Pancreas (tissue), 10 donors: ENCODE data around the gene SFXN5. TPM values are rescaled to one million over a fixed set of nuclear protein-coding genes. Genes with fewer than 3 reads are reported as not detected.

Experiments
- ATAC-seq, 4 donors: fragments of 200-7000 bp; cut with Tn5 transposase; one replicate each; pipeline versions ENCODE4 v1.8.0 to v1.9.1; 2020; ENCODE audit warnings: mild to moderate bottlenecking in 4 of 4, moderate library complexity in 4 of 4
- DNase-seq, 6 donors: peaks; one replicate each; pipeline ENCODE4 v3.0.0-alpha.2; 2020
- FAIRE-seq: peaks from 2 replicates; lab custom pipeline; 2012; peaks lifted over from hg19 to GRCh38; lab: Jason Lieb, UNC
- H3K27ac ChIP-seq, 4 donors: fragments of 200-600 bp; sonication (generic); 1 replicate in 3 of 4; 2 replicates in 1 of 4; pipeline versions ENCODE4 v1.5.0 to v1.8.0; 2020
- H3K27me3 ChIP-seq, 4 donors: fragments of 200-600 bp; one replicate each; pipeline ENCODE4 v1.8.0; 2021
- H3K36me3 ChIP-seq, 3 donors: fragments of 200-600 bp; sonication (generic) in 1 of 3; one replicate each; pipeline versions ENCODE4 v1.5.0 to v1.8.0; 2020 to 2021
- H3K4me1 ChIP-seq, 3 donors: fragments of 200-600 bp; one replicate each; pipeline ENCODE4 v1.8.0; 2021
- H3K4me3 ChIP-seq, 4 donors: fragments of 200-600 bp; sonication (generic) in 2 of 4; one replicate each; pipeline versions ENCODE4 v1.5.0 to v1.8.0; 2020 to 2021
- H3K9me3 ChIP-seq, 4 donors: fragments of 200-600 bp; one replicate each; pipeline ENCODE4 v1.8.0; 2021
- CTCF ChIP-seq, 4 donors: fragments of 200-600 bp; sonication (generic) in 3 of 4; IDR thresholded peaks; one replicate each; pipeline versions ENCODE4 v1.5.0 to v1.8.0; 2021; ENCODE audit warnings: antibody characterized with exemption in 4 of 4
- WGBS, 2 donors: extraction: QIAGEN DNeasy Blood & Tissue Kit; methylation state at CpG; one replicate each; pipeline ENCODE4 v1.1.7; 2013; 5-methylcytosine and 5-hydroxymethylcytosine counted together
- intact Hi-C, 3 donors: fragments of 100-400 bp; cut with DNase I; formaldehyde crosslinking; loops; one replicate each; pipeline versions ENCODE4 v1.11.1 to v1.14.2; 2022
- polyA plus RNA-seq, 2 donors: library from polyadenylated mRNA; stranded (reverse); fragments of 200-250 nt; gene quantifications; one replicate each; pipeline ENCODE4 v1.2.3, GENCODE V29; 2013
- total RNA-seq, 6 donors: library from RNA; stranded (reverse); fragmentation: NEBNext Ultra II Directional in 4 of 6; extraction: Animal tissue kit (Norgen Biotek cat#: 25700) in 4 of 6; gene quantifications; one replicate each; pipeline versions ENCODE4 v1.2.1 to v1.2.4, GENCODE V29; 2021 to 2023
- donor health status: healthy with polysubstance abuse.
- donor health status: DM: no; HTN: no; CAD: no; lungs with moderate emphysema.
- donor health status: DM: no; HTN: no; CAD: no.
- donor health status: control.
- donor health status: control.
- donor health status: Bipolar disorder and iron deficiency.
- donor health status: DM: yes; HTN: yes; CAD: no.
- donor health status: DM: no; HTN: no; CAD: no.
- donor health status: DM: no; HTN: no; CAD: no.
- donor health status: DM: yes; HTN: yes; CAD: no.

SFXN5 gene
- total and polyA plus RNA-seq, 8 donors, result 2.6 to 8.4 (median 5.4) TPM

GRCh38 chr2:72921853-72922252 is 149.7 kb downstream of the SFXN5 start:
- Histone ChIP-seq H3K4me3 (no peak overlapping the region), H3K27ac (no peak overlapping the region), H3K4me1 (peaks cover under 1 to 16% (median 7%) of the 10 kb centered on the region in 3 donors), H3K27me3 (peaks cover 0 to 59% (median 20%) of the 10 kb centered on the region in 4 donors), H3K36me3 (no peaks in the 10 kb centered on the region), H3K9me3 (no peaks in the 10 kb centered on the region)
- 92 to 100% methylated on average over 1 of the region's 1 CpG for WGBS, 2 donors
- DNase-seq (no peak), FAIRE-seq (no peak), ATAC-seq (no peak)
- intact Hi-C loops, result no loop called here
- no peak for TF ChIP-seq CTCF (IDR thresholded peaks at IDR 0.05)

GRCh38 chr2:72921088-72921851 is 150.2 kb downstream of the SFXN5 start:
- Histone ChIP-seq H3K4me3 (no peak overlapping the region), H3K27me3 (peaks cover 0 to 59% (median 20%) of the 10 kb centered on the region in 4 donors), H3K27ac (no peak overlapping the region), H3K9me3 (no peaks in the 10 kb centered on the region), H3K4me1 (peaks cover 4 to 16% (median 7%) of the 10 kb centered on the region in 3 donors), H3K36me3 (no peaks in the 10 kb centered on the region)
- TF ChIP-seq CTCF (IDR thresholded peaks at IDR 0.05), result no peak
- ATAC-seq (no peak), FAIRE-seq (no peak), DNase-seq (no peak)
- 58 to 67% methylated on average over 15 of the region's 15 CpGs for WGBS, 2 donors
- intact Hi-C loops, result no loop called here

GRCh38 chr2:72920318-72921087 is 151.0 kb downstream of the SFXN5 start:
- TF ChIP-seq CTCF (IDR thresholded peaks at IDR 0.05), result no peak
- no peak for DNase-seq
- peak overlapping the region in 1 of 4 donors; percentile 15 for H3K4me3 ChIP-seq
- intact Hi-C loops, result no loop called here
- no peaks in the 10 kb centered on the region for H3K9me3 ChIP-seq
- H3K27me3 ChIP-seq, result peaks cover 0 to 62% (median 18%) of the 10 kb centered on the region in 4 donors
- FAIRE-seq, result no peak
- H3K36me3 ChIP-seq, result no peaks in the 10 kb centered on the region
- no peak overlapping the region for H3K27ac ChIP-seq
- peaks cover 4 to 16% (median 7%) of the 10 kb centered on the region in 3 donors for H3K4me1 ChIP-seq
- no peak for ATAC-seq
- 15 to 17% methylated on average over 76 to 77 of the region's 77 CpGs for WGBS, 2 donors

GRCh38 chr2:72919414-72920317 is 151.8 kb downstream of the SFXN5 start:
- TF ChIP-seq CTCF (IDR thresholded peaks at IDR 0.05), result no peak
- Histone ChIP-seq H3K4me3 (no peak overlapping the region), H3K36me3 (no peaks in the 10 kb centered on the region), H3K4me1 (peaks cover 4 to 13% (median 7%) of the 10 kb centered on the region in 3 donors), H3K27me3 (peaks cover 0 to 62% (median 17%) of the 10 kb centered on the region in 4 donors), H3K27ac (no peak overlapping the region), H3K9me3 (no peaks in the 10 kb centered on the region)
- WGBS, 2 donors, result 13 to 15% methylated on average over 47 to 48 of the region's 48 CpGs
- intact Hi-C loops, result no loop called here
- no peak for FAIRE-seq
- ATAC-seq, result no peak
- DNase-seq, result no peak
